Psoas muscle (tissue), 8 donors: ENCODE data around the gene NR5A2. TPM values are rescaled to one million over a fixed set of nuclear protein-coding genes. Genes with fewer than 3 reads are reported as not detected.

ENCODE experiments used
- ATAC-seq, 4 donors: fragments of 200-7000 bp; cut with Tn5 transposase; one replicate each; pipeline ENCODE4 v1.9.1; 2020; ENCODE audit warnings: moderate library complexity in 3 of 4, mild to moderate bottlenecking in 2 of 4
- DNase-seq, 2 donors: peaks; one replicate each; pipeline ENCODE4 v3.0.0-alpha.2; 2020
- H3K27ac ChIP-seq: fragments of 200-600 bp; one replicate; pipeline ENCODE4 v1.8.0; 2022
- H3K27me3 ChIP-seq, 3 donors: fragments of 200-600 bp in 1 of 3; one replicate each; pipeline versions ENCODE4 v1.6.1 to v1.8.0; 2013 to 2022; ENCODE audit warnings: low read length in 2 of 3, mild to moderate bottlenecking in 2 of 3, moderate library complexity in 1 of 3; ENCODE audit not compliant: insufficient read depth in 3 of 3
- H3K36me3 ChIP-seq, 2 donors: fragments of 200-600 bp in 1 of 2; one replicate each; pipeline versions ENCODE4 v1.6.1 to v1.8.0; 2013 to 2022; ENCODE audit warnings: low read depth in 1 of 2, mild to moderate bottlenecking in 1 of 2, moderate library complexity in 1 of 2; ENCODE audit not compliant: insufficient read depth in 1 of 2
- H3K4me1 ChIP-seq: fragments of 200-600 bp; one replicate; pipeline ENCODE4 v1.8.0; 2022
- H3K4me3 ChIP-seq: fragments of 200-600 bp; one replicate; pipeline ENCODE4 v1.8.0; 2022; ENCODE audit warnings: mild to moderate bottlenecking
- H3K9me3 ChIP-seq: fragments of 200-600 bp; one replicate; pipeline ENCODE4 v1.8.0; 2022
- WGBS, 3 donors: extraction: QIAGEN DNeasy Blood & Tissue Kit; methylation state at CpG; one replicate each; pipeline versions ENCODE4 v1.1.6 to v1.1.7; 2013; 5-methylcytosine and 5-hydroxymethylcytosine counted together
- intact Hi-C, 2 donors: fragments of 100-400 bp; cut with DNase I; formaldehyde crosslinking; loops; one replicate each; pipeline versions ENCODE4 v1.11.0 to v1.14.2; 2022
- polyA plus RNA-seq, 3 donors: library from polyadenylated mRNA; stranded (reverse); fragments of 200-250 nt; gene quantifications; one replicate each; pipeline ENCODE4 v1.2.3, GENCODE V29; 2013
- total RNA-seq, 4 donors: library from RNA; stranded (reverse); fragmentation: NEBNext Ultra II Directional in 2 of 4; extraction: Animal tissue kit (Norgen Biotek cat#: 25700) in 2 of 4; gene quantifications; one replicate each; pipeline versions ENCODE4 v1.2.1 to v1.2.4, GENCODE V29; 2021 to 2023
- TF ChIP-seq, protein P1 (sequence below): fragments of 200-600 bp; IDR thresholded peaks from one replicate; pipeline ENCODE4 v1.8.0; 2022; ENCODE audit warnings: antibody characterized with exemption
- donor health status: healthy with polysubstance abuse.
- donor health status: DM: no; HTN: no; CAD: no; lungs with moderate emphysema.
- donor health status: Bipolar disorder and iron deficiency.
- donor health status: healthy.
- donor health status: DM: yes; HTN: yes; CAD: no.
- donor health status: DM: no; HTN: no; CAD: no.
- donor health status: DM: no; HTN: no; CAD: no.
- donor health status: DM: yes; HTN: yes; CAD: no.

The NR5A2 gene
- total and polyA plus RNA-seq, 7 donors, result 0.27 to 1.2 (median 0.60) TPM

DNA sequence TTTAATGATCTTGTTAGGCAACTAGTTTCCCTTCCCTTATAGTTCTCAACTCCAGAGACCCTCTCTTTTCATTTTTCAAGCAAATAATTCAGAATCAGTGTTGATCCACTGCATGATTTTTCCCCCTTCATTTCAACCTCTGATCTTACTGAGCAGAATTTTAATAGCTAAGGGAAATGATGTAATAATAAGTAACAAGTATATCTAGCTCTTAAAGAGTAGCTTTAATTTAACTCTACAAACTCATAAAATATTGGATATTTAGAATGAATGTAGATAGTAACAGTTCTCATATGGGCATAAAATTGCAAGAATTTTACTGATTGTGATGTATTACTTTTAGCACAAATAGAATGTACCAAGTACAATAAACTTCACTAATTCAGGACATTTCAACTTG lies 130.2 kb downstream of the NR5A2 start:
- Histone ChIP-seq H3K9me3 (no peaks in the 10 kb centered on the region), H3K27me3 (no peaks in the 10 kb centered on the region), H3K27ac (no peak overlapping the region), H3K36me3 (no peaks in the 10 kb centered on the region), H3K4me1 (no peaks in the 10 kb centered on the region), H3K4me3 (no peak overlapping the region)
- intact Hi-C loops, result no loop called here
- TF ChIP-seq, protein P1, sequence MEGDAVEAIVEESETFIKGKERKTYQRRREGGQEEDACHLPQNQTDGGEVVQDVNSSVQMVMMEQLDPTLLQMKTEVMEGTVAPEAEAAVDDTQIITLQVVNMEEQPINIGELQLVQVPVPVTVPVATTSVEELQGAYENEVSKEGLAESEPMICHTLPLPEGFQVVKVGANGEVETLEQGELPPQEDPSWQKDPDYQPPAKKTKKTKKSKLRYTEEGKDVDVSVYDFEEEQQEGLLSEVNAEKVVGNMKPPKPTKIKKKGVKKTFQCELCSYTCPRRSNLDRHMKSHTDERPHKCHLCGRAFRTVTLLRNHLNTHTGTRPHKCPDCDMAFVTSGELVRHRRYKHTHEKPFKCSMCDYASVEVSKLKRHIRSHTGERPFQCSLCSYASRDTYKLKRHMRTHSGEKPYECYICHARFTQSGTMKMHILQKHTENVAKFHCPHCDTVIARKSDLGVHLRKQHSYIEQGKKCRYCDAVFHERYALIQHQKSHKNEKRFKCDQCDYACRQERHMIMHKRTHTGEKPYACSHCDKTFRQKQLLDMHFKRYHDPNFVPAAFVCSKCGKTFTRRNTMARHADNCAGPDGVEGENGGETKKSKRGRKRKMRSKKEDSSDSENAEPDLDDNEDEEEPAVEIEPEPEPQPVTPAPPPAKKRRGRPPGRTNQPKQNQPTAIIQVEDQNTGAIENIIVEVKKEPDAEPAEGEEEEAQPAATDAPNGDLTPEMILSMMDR, result no peak
- ATAC-seq (no peak), DNase-seq (no peak)

DNA sequence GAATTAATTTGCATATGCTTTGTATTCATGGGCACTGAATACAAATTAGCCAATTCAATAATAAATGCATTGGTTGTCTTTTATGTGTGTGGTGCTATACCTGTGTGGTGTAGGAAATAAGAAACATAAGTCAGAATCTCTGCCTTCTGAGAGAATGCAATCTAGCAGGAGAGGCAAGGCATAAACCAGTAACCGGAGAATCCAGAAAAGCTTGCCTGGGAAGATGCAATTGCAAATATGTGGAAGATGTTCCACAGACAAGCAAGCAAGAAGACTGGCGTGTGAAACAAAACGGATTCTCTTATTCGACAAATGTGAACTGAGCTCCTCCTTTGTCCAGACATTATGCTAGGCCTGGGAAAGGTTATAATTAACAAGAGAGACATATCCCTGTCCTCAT lies 134.3 kb downstream of the NR5A2 start:
- Histone ChIP-seq H3K27me3 (no peaks in the 10 kb centered on the region), H3K4me1 (no peaks in the 10 kb centered on the region), H3K9me3 (no peaks in the 10 kb centered on the region), H3K36me3 (no peaks in the 10 kb centered on the region), H3K4me3 (no peak overlapping the region), H3K27ac (no peak overlapping the region)
- TF ChIP-seq, protein P1, result no peak
- DNase-seq (no peak), ATAC-seq (no peak)
- intact Hi-C loops, result no loop called here
- WGBS, 3 donors, result 86 to 88% (median 87%) methylated on average over 4 of the region's 4 CpGs

DNA sequence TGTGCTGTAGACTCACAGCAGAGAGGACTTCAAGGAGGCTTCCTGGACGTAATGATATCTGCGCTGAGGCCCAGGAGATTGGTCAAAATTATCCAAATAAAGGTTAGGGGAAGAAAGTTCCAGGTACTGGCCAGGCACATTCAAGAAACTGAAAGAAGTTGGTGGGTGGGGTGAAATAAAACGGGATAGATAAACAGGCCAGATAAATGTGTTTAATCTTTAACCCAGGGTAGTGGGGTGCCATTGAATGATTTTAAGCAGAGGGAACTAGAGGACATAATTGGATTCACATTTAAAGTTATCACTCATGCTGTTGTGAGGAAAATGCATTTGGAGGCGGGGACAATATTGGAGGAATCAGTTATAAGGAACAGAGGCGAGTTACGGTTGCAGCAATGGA lies 134.7 kb downstream of the NR5A2 start:
- 84 to 95% (median 94%) methylated on average over 6 of the region's 6 CpGs for WGBS, 3 donors
- Histone ChIP-seq H3K4me3 (no peak overlapping the region), H3K4me1 (no peaks in the 10 kb centered on the region), H3K9me3 (no peaks in the 10 kb centered on the region), H3K27ac (no peak overlapping the region), H3K36me3 (no peaks in the 10 kb centered on the region), H3K27me3 (no peaks in the 10 kb centered on the region)
- DNase-seq (no peak), ATAC-seq (no peak)
- intact Hi-C loops, result no loop called here
- TF ChIP-seq, protein P1, result no peak

DNA sequence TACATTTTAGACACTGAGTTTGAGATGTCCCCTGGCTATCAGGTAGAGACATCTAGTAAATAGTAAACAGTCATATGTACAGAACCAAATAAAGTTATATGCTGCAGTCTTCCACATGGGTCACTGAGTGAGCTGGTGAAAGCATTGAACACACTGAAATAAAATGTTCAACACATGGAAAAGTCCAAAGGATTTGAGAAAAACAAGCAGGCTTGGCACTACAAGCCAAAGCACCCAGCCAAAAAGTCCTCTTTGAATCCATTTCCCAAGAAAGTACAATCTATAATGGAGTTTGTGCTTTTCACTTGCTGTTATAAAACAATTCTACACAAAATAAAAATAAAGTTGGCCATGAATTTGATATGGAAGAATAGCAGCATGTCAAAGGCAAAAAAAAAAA lies 135.4 kb downstream of the NR5A2 start:
- intact Hi-C loops, result no loop called here
- Histone ChIP-seq H3K27ac (no peak overlapping the region), H3K4me1 (no peaks in the 10 kb centered on the region), H3K36me3 (no peaks in the 10 kb centered on the region), H3K4me3 (no peak overlapping the region), H3K27me3 (no peaks in the 10 kb centered on the region), H3K9me3 (no peaks in the 10 kb centered on the region)
- DNase-seq, result no peak
- TF ChIP-seq, protein P1, result no peak
- no peak for ATAC-seq

DNA sequence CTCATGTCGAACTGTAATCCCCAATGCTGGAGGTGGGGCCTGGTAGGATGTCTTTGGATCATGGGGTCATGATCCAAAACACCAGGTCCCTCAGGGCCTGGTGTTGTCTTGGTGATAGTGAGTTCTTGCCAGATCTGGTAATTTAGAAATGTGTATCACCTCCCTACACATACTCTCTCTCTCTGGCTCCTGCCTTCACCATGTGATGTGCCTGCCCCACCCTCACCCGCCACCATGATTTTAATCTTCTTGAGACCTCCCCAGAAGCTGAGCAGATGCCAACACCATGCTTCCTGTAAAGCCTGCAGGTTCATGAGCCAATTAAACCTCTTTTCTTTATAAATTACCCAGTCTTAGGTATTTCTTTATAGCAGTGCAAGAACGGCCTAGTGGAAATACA lies 136.4 kb downstream of the NR5A2 start:
- no peak overlapping the region for H3K27ac ChIP-seq
- no peaks in the 10 kb centered on the region for H3K27me3 ChIP-seq
- WGBS, 3 donors, result 78 to 83% (median 83%) methylated on average over 3 of the region's 3 CpGs
- H3K4me1 ChIP-seq, result no peaks in the 10 kb centered on the region
- no peak for DNase-seq
- H3K4me3 ChIP-seq, result no peak overlapping the region
- no peaks in the 10 kb centered on the region for H3K36me3 ChIP-seq
- intact Hi-C loops, result no loop called here
- H3K9me3 ChIP-seq, result no peaks in the 10 kb centered on the region
- no peak for ATAC-seq
- TF ChIP-seq, protein P1, result no peak
